ENCODE measurements around the gene GSTP1. TPM values are rescaled to one million over a fixed set of nuclear protein-coding genes. Genes with fewer than 3 reads are reported as not detected.

Gene GSTP1
- total RNA-seq (2014; rRNA removed; shearing (Covaris generic)) (1,251 and 1,604 TPM in 2 replicates), total RNA-seq (2022) (1,017 and 1,139 TPM in 2 replicates), Bru-seq, nascent RNA (percentile 96 among the genes with signal in this experiment), BruChase-seq, experiment 1, labeled RNA remaining after a 6-hour chase (percentile 98 among the genes with signal in this experiment), BruChase-seq, experiment 2, labeled RNA remaining after a 2-hour chase (percentile 94 among the genes with signal in this experiment)
- long read RNA-seq, transcript GSTP1-202 (7 exons, 961 nt): major isoform, 487 of 574 reads
- long read RNA-seq, transcript GSTP1-203 (3 exons, 736 nt): minor isoform, 14 of 574 reads
- long read RNA-seq, partial matches to known transcripts: 40 of 574 reads
- long read RNA-seq, other reads (novel, unspliced or antisense): 33 of 574 reads

- BruUV-seq (replicated peaks): no TSS peak
- peak within 1 kb of the TSS; percentile 88 for H3K4me3 ChIP-seq (ENCODE audit: low read depth, low read length, poor library complexity, severe bottlenecking)
- intact Hi-C loops (cut with micrococcal nuclease; ENCODE audit: unreplicated experiment): loop anchor here (1.0 to 10.0 kb wide), 5 partner anchors 17 to 229 kb away; partner anchors contain the start of genes NDUFV1 and POLD4
Observed at GRCh38 chr11:67583247-67584204, at the start of gene GSTP1. GSTP1 (plus strand) TSS chr11:67583812; CDS start chr11:67583844, 32 bp downstream.

DNA sequence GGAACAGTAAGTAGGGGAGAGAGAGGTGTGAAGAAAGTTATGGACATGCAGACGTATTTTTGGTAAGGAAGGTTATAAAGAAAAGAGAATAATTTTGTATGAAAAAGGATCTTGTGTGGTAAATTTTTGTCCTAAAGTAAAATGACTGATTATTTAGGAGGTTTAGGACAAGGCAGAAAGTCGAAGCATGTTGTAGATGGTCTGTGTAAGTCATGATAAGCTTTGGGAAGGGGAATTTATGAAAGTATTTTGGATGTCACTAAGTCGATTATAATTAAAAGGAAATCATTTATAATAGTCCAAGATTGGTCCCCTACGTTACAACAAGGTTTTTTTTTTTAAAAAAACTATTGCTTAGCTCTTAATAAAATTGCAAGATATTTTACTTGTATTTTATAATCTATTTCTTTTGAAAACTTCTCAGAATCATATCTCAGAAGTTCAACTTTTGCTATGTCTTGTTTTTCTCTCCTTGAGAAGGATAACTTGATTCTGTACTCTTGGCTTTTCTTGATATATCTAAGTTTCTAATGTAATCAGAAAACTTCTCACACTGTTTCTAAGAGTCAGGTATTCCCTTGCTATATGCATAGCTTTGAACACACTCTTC is 49.4 kb upstream of the GSTP1 start:
- no peak overlapping the region for H3K4me2 ChIP-seq (ENCODE audit: low read length)
- no peak overlapping the region for H3K4me3 ChIP-seq (ENCODE audit: low read depth, low read length, poor library complexity, severe bottlenecking)
- POLR2A ChIA-PET: no interaction called here
- peaks cover 27% of the 10 kb centered on the region for H3K9me3 ChIP-seq (ENCODE audit: low read length)
- TF ChIP-seq CTCF (conservative IDR thresholded peaks at IDR 0.05; ENCODE audit: low read length): no peak
- no peak for TF ChIP-seq EZH2phosphoT487 (IDR thresholded peaks at IDR 0.05; ENCODE audit: borderline replicate concordance, low read depth, low read length)
- no peak overlapping the region for H3K27ac ChIP-seq (ENCODE audit: low read depth, low read length, poor library complexity, severe bottlenecking)
- H3K9me2 ChIP-seq (ENCODE audit: insufficient read depth, low read length): no peaks in the 10 kb centered on the region
- DNase-seq (ENCODE audit: low spot score): peak; percentile 56
- intact Hi-C loops (cut with micrococcal nuclease; ENCODE audit: unreplicated experiment): no loop called here
- no peaks in the 10 kb centered on the region for H4K20me1 ChIP-seq (ENCODE audit: insufficient read depth, low read length)
- H3K79me2 ChIP-seq (ENCODE audit: insufficient read depth, low read depth, low read length): no peaks in the 10 kb centered on the region
- peaks cover 4% of the 10 kb centered on the region for H3K4me1 ChIP-seq (ENCODE audit: insufficient read depth, low read length, poor library complexity, severe bottlenecking)
- no peak overlapping the region for H2AFZ ChIP-seq (ENCODE audit: low read length)
- H3K36me3 ChIP-seq (ENCODE audit: insufficient read depth, low read length): no peaks in the 10 kb centered on the region
- BruUV-seq (replicated peaks): no TSS peak
- CTCF ChIA-PET (ENCODE audit: unreplicated experiment): no interaction called here

More at GRCh38 chr11:67583247-67584204, at the start of gene GSTP1:
- Histone ChIP-seq H3K9me3 (ENCODE audit: low read length) (peaks cover 10% of the 10 kb centered on the region; the same call in 1 of the 2 replicates), H4K20me1 (ENCODE audit: insufficient read depth, low read length) (no peaks in the 10 kb centered on the region), H2AFZ (ENCODE audit: low read length) (peak within 1 kb of the TSS; percentile 6; the same call in 1 of the 2 replicates), H3K4me1 (ENCODE audit: insufficient read depth, low read length, poor library complexity, severe bottlenecking) (peaks cover 68% of the 10 kb centered on the region), H3K79me2 (ENCODE audit: insufficient read depth, low read depth, low read length) (peaks cover 39% of the 10 kb centered on the region; the same call in 1 of the 2 replicates), H3K9me2 (ENCODE audit: insufficient read depth, low read length) (no peaks in the 10 kb centered on the region), H3K36me3 (ENCODE audit: insufficient read depth, low read length) (peaks cover 41% of the 10 kb centered on the region), H3K4me2 (ENCODE audit: low read length) (peak within 1 kb of the TSS; percentile 91), H3K27ac (ENCODE audit: low read depth, low read length, poor library complexity, severe bottlenecking) (peak within 1 kb of the TSS; percentile 84)
- CTCF ChIA-PET (ENCODE audit: unreplicated experiment): interaction anchor here (0.9 to 1.0 kb wide), 2 partner anchors 8 to 31 kb away, joined by 4 read pairs; no protein-coding TSS in a partner anchor
- TF ChIP-seq EZH2phosphoT487 (IDR thresholded peaks at IDR 0.05; ENCODE audit: borderline replicate concordance, low read depth, low read length) (no peak), CTCF (conservative IDR thresholded peaks at IDR 0.05; ENCODE audit: low read length) (peak; percentile 79)
- POLR2A ChIA-PET: interaction anchor here (0.6 to 3.0 kb wide), 6 partner anchors 9 to 64 kb away, joined by 3 to 11 read pairs (median 3); no protein-coding TSS in a partner anchor
- peak; percentile 91 for DNase-seq (ENCODE audit: low spot score)

All from OCI-LY7 (cell line).